DMS79 (cell line): ENCODE results near the gene ANKIB1.
"Not testable (repeated sequence)": the region's sequence is repeated elsewhere in the genome, so short reads cannot be mapped to it uniquely, and the experiment has no call there.

Experiments
- DNase-seq: peaks from one replicate; lab custom pipeline; 2025; lab: John Stamatoyannopoulos, UW

The ANKIB1 gene, protein sequence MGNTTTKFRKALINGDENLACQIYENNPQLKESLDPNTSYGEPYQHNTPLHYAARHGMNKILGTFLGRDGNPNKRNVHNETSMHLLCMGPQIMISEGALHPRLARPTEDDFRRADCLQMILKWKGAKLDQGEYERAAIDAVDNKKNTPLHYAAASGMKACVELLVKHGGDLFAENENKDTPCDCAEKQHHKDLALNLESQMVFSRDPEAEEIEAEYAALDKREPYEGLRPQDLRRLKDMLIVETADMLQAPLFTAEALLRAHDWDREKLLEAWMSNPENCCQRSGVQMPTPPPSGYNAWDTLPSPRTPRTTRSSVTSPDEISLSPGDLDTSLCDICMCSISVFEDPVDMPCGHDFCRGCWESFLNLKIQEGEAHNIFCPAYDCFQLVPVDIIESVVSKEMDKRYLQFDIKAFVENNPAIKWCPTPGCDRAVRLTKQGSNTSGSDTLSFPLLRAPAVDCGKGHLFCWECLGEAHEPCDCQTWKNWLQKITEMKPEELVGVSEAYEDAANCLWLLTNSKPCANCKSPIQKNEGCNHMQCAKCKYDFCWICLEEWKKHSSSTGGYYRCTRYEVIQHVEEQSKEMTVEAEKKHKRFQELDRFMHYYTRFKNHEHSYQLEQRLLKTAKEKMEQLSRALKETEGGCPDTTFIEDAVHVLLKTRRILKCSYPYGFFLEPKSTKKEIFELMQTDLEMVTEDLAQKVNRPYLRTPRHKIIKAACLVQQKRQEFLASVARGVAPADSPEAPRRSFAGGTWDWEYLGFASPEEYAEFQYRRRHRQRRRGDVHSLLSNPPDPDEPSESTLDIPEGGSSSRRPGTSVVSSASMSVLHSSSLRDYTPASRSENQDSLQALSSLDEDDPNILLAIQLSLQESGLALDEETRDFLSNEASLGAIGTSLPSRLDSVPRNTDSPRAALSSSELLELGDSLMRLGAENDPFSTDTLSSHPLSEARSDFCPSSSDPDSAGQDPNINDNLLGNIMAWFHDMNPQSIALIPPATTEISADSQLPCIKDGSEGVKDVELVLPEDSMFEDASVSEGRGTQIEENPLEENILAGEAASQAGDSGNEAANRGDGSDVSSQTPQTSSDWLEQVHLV

DNA sequence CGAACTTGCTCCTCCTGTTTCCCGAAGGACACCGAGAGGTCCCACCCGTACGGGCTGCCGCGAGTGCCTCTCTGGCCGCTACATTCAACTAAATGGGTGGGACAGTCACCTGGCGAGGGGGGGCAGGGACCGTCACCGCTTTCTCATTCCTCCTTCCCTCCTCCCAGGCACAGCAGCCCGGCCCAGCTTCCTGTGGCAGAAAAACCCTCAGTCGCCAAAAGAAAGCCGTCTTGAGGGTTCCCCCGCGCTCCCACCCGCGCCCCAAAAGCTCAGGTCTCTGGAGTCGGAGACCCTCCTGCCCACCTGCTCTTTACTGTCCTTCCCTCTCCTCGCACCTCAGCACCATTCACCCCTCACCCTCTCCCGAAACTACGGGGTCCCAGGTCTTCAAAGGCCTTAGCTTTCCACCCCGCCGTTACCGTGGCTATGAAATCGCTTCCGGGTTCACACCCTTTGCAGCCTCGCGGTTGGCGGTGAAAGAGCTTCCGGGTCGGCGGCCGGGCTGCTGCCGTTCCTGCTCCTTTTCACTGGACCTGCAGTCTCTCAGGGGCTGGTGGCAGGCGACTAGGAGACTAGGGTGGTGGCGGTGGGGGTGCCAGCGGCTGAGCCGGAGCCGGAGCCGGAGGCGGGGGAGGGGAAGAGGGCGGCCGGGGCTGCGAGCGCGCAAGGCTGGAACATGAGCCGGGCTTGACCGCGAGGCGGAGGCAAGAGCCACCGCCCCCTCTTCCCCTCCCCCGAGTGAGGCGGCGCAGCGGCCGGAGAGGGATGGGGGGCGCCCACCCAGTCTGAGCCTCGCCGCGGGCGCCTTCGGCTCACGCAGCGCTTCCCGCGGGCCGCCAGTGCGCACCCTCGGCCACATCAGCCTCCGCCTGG is at the start of gene ANKIB1, which contains the start of gene KRIT1:
Gene ANKIB1, plus strand, starts transcription at position 488 of the 873 bp plus-strand sequence. CDS start 49,005 bp downstream, outside the sequence.
Gene KRIT1, minus strand, starts transcription at position 428 of the 873 bp plus-strand sequence. CDS start 3,779 bp downstream, outside the sequence.
- DNase-seq: peak; percentile 74

DNA sequence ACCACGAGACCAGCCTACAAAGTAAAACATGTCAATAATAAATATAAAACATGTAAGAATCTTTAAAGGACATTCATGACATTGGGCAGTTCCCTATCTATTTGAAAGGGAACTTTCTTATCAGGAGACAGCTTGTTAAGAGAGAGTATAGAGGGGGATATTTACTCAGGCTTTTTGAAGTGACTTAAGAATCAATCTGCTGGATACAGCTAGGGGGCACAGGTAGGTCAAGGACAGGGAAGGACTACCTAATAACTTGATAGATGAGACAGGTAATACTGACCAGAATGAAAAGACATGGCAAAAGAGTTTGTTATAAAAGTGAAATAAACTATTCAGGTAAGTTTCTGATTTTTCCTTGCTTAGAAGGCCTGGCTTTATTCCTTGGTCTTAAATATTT is 45.0 kb upstream of the ANKIB1 start:
- no peak for DNase-seq

DNA sequence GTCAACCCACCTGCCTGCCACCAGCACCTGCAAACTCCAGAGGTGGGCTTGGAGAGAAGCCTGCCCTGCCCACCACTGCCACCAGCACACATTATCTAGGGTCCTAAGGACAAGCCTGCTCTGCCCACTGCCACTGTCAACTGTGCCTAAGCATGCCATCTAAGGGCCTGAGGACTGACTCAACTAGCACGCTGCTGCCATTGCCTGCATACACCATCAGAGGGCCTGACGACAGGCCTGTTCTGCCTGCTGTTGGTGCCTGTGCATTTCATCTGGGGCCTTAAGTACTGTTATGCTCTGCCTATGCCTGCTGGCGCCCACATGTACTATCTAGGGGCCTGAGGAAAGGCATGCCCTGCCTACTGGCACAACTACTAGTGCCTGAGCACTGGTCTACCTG is 39.8 kb upstream of the ANKIB1 start:
- DNase-seq: no peak

DNA sequence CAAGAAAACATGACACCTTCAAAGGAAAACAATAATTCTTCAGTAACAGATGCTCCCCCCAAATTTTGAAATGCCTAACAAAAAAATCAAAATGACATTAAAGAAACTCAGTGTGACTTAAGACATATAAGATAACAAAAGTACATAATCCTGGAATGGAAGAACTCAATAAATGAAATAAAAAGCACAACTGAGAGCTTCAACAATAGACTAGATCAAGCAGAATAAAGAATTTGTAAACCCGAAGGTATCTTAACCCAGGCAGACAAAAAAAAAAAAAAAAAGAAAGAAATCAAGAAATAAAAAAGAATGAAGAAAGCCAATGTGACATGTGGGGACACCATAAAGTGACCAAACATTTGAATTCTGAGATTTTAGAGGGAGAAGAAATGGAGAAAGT is 39.1 kb upstream of the ANKIB1 start:
- no peak for DNase-seq

DNA sequence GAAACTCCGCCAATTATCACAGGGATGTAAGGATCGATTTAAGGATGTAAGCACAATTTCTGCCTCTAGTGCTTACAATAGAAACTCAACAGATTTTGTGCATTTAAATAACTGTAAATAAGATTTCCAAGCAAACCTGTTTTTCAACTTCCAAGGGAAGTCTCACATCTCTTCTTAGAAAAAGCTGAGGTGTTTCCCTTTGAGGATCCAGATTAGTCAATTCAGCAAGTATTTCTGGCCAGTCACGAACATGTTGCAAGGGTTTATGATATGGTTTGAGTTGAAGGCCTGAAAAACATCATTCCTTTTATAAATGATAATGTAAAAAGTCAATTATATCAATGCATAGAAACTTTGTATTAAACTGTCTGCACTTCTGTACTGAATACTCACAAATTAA is 24.0 kb upstream of the ANKIB1 start:
- no peak for DNase-seq

DNA sequence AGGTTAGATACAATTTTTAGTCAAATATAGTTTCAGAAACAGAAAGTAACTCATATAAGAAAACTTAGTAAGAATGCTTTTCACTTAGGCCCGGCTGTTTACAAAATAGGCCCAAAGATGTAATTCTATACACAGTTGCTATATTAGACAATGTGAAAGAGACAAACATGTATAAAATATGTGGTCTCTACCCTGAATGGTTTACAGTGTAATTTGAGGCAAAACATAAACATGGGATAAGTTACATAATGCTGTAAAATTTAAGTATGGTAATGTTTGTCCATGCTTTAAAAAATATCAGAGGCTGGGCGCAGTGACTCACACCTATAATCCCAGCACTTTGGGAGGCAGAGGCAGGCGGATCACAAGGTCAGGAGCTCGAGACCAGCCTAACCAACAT is 18.8 kb upstream of the ANKIB1 start:
- DNase-seq: no peak

DNA sequence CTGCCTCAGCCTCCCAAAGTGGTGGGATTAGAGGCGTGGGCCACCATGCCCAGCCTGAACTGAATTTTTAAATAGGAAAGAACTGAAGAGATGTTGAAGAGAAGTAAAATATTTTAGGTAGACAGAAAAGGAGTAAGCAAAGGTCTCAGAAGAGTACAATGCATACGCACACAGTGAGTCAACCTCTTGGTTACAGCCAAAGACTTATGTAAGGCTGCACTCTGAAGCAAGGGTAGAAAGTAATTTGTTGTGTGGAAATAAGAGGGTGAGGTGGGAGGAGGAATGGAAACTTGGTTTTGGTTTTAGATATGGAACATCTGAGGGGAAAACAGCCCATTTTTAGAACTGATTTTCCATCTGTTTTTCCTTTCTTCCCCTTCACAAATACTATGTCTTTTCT is 17.7 kb upstream of the ANKIB1 start:
- no peak for DNase-seq

DNA sequence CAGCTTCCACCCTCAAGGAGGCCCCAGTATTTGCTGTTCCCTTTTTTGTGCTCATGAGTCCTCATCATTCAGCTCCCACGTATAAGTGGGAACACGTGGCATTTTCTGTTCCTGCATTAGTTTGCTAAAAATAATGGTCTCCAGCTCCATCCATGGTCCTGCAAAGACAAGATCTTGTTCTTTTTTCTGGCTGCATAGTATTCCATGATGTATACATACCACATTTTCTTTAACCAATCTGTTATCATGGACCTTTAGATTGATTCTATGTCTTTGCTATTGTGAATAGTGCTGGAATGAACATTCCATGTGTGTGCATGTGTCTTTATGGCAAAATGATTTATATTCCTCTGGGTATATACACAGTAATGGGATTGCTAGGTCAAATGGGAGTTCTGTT is 17.0 kb upstream of the ANKIB1 start:
- no peak for DNase-seq

DNA sequence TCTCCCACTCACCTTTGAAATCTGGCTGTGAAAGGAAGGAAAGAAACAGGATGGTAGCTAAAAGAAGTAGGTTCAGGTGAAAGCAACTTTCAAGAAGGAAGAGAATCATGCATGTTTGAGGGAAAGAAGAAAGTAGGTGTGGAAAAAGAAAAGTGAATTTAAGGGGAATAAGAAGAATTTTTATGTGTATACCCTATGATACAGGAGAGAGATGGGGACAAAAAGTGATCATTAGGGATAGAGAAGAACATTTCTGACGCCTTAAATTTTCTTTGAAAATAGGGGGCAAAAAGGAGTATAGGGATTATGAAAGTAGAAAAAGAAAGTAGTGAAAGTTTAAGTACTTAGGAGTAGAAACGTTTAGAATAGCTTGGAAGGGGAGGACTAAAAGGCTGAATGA is 15.2 kb upstream of the ANKIB1 start:
- no peak for DNase-seq

DNA sequence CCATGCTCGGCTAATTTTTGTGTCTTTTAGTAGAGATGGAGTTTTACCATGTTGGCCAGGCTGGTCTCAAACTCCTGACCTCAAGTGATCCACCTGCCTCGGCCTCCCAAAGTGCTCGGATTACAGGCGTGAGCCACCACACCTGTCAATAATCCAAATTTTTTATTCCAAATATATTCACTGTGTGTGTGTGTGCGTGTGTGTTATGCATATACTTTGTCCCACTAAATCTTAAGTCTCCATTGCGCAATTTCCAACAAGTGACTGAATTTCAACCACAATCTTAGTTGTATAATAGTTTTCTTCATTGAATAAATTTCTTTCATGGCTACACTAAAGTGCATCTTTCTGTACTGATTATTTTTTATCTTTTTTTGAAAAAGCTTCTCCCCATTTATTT is 2.8 kb upstream of the ANKIB1 start:
- no peak for DNase-seq

DNA sequence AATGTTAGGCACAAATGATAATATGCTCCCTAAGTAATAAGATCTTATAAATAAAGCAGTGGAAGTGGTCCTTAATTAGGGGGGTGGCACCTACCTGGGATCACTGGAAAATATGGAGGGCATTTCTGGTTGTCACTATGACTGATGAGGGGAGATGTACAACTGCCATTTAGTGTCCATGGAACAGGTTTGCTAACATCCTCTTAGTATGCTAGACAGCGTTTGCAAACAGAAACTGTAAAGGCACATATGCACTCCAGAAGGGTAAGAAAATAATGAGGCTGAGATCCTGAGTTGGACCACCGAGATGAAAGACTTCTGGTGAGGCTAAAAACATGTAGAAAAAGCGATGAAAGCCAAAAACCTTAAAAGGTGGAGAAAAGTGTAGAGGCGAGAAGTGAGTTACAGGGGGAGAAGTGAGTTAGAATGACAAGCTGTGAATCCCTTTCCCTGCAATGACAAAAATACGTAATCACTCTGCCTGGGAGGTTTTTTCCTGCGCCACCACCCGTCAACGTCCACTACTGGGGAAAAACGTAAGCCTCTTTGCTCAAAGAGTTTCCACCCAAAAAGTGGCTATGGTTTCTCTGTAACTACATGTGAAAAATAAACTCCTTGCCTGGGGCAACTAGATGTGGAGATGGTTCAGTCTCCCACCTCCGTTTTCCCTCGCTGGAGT is 827 bp upstream of the ANKIB1 start:
- no peak for DNase-seq

DNA sequence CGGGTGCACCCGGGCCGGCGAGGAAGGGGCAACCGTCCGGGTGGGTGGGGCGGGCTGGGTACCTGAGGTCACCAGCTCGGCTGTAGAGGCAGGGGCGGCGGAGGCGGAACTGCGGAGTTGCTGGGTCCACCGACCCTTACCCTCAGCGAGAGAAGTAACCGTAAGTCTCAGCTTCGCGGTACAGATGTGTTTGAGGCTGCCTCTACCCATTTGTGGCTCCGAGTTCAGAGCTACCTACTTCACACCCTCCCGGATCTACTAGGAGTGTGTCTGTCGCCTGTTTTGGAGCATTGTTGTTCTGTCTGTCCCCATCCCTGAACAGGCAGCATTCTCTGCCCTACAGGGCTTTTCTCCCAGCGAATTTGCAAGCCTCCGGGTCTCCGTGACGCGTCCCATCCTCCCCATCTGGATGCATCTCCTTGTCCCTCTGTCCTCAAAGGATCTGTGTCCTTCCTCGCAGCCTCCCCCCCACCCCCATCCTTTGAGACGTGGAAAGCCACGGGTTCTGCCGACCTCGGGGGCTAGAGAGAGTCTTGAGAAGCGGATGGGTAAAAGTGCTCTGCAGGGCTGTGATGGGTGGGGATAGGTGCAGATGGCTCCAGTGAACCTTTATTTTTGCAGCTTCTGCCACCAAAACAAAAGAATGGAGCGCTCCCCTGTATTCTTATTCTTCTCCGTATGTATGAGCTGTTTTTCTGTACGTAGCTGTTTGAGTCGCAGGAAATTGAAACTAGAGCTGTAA is 757 bp downstream of the ANKIB1 start:
- peak; percentile 13 for DNase-seq

DNA sequence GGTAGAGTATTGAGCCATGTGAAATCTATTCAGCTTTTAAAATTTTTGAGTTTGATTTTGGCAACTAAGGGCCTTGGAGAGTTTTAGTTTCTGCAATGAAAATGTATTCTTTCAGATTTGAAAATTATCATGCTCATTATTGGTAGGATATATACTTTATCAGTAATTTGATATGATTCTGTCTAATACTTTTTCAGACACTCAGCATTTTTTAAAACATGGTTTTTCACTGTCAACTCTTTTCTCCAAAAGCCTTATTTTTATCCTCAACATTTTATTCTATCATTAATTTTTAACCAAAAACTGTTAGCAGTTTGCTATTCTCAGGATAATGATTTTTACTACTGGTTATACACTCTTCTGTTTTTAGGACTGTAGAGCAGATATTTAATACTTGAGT is 4.8 kb downstream of the ANKIB1 start:
- DNase-seq: no peak

DNA sequence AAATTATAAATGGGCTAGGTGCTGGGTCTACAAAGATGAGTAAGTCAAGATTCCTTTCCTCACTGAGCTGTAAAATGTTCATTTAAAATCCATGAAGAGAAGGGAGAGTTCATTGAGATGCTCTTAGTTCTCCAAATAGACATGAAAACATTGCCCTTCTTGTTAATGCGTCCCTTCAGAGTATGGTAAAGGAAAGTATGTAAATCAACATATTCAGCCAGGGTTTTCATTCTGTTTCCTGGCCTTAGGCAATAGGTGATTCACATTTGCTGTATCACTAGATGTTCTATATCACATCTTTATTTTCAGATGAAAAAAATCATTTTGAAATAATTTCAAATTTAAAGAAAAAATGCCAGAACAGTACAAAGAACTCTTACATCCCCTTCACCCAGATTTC is 5.4 kb downstream of the ANKIB1 start:
- DNase-seq: no peak

DNA sequence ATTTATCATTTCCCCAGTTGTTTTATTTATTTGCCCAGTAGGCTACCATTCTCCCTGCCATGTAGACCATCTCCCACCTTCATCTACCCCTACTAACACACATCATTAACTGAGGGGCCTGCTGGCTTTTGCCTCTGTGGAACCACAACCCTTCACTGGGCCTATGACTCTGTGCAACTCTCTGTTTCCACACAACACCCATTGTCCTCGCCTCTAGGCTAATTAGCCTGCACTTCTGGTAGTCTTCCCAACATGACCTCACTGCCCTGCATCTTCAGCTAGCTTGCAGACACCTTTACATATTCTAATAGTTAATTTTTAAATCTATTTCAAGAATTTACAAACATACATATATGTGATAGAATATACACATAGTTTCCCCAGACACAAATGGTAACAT is 7.5 kb downstream of the ANKIB1 start:
- DNase-seq: no peak

DNA sequence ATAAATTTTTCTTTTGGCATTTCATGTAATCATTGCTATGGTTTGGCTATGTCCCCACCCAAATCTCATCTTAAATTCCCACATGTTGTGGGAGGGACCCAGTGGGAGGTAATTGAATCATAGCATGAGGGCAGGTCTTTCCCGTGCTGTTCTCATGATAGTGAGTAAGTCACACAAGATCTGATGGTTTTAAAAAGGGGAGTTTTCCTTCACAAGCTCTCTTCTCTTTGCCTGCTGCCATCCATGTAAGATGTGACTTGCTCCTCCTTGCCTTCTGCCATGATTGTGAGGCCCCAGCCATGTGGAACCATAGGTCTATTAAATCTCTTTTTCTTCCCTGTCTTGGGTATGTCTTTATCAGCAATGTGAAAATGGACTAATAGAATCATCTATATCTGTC is 9.0 kb downstream of the ANKIB1 start:
- DNase-seq: not testable (repeated sequence)

DNA sequence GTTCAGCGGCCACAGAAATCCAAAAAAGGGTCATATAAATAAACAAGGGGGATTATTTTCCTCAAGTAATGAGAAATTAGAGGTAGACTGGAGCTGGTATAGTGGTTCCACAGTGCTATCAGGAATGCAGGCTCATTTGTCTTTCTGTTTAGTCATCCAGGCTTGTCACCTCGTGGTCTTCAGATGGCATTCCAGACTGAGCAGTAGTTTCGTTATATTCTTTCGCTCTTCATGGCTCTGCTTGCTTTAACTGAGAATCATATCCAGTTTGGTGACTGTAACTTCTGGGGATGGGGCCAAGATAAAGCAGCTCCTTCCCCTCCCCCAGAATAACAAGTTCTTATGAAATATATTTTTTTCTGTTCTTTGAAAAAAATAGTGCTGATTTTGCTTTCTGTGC is 9.5 kb downstream of the ANKIB1 start:
- no peak for DNase-seq

DNA sequence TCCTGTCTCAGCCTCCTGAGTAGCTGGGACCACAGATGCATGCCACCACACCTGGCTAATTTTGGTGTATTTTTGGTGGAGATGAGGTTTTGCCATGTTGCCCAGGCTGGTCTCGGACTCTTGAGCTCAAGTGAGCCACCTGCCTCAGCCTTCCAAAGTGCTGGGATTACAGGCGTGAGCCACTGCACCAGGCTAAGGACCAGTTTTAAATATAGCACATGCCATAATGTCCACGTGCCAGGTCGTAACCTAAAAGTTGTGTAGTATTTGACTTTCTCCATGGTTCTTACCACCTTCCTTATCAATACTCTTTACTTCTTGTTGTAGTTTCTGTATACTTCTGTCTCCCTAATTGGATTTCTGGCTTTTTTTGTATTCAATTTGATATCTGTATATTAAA is 13.3 kb downstream of the ANKIB1 start:
- no peak for DNase-seq

DNA sequence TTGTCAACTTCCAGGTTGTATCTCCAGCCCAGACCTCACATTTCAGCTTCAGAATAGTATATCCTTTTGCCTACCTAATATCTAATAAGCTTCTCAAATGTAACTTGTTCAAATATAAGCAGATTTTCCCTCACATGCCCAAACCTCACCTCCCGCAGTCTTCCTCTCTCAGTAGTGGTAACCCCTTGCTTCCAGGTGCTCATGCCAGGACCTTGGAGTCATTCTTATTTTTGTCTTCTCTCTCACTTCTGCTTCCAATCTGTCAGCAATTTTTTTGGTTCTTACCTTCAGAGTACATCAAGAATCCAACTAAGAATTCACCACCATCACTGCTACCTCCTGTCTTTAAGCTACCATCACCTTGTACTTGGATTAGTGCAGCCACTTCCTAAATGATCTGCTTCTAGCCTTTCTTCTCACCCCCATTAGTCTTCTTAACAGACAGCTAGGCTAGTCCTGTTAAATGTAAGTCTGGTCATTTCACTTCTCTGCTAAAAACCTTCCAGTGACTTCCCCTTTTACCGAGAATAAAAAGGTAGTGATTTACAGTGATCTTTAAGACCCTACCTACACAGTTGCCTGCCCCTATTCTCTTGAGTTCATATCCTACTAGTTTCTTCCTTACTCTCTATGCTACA is 14.0 kb downstream of the ANKIB1 start:
- no peak for DNase-seq

DNA sequence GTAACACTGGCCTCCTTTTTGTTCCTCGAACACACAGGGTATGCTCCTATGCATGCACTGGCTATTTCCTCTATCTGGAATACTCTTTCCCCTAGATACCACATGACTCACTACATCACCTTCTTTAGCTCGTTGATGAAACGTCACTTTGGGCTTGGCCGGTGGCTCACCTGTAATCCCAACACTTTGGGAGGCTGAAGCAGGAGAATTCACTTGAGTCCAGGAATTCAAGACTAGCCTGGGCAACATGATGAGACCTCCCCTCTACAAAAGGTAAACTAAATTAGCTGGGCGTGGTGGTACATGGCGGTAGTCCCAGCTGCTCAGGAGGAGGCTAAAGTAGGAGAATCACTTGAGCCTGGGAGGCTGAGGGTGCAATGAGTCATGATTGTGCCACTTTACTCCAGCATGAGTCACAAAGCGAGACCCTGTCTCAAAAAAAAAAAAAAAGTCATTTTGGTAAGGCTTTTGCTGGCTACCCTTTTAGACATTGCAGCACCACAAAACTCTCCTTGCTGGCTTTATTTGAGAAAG is 14.5 kb downstream of the ANKIB1 start:
- no peak for DNase-seq
